Fibroblast of villous mesenchyme (primary cell): Measurements from ENCODE around the gene FOXL2. TPM values are rescaled to one million over a fixed set of nuclear protein-coding genes. Genes with fewer than 3 reads are reported as not detected.

Source experiments
- DNase-seq: peaks from one replicate; pipeline ENCODE4 v3.0.0-alpha.2; 2010; ENCODE audit warnings: low read depth
- H3K4me3 ChIP-seq: 2 replicates; pipeline ENCODE4 v1.5.1; 2011; ENCODE audit warnings: low read depth, mild to moderate bottlenecking, low read length
- total RNA-seq: library from RNA; depleted of rRNA; stranded (reverse); fragments of >200 nt; gene quantifications from 2 replicates; pipeline ENCODE4 v1.2.3, GENCODE V29; 2012
- TF ChIP-seq, protein P1 (sequence below): IDR thresholded peaks from 2 replicates; pipeline ENCODE4 v1.5.1; 2012; ENCODE audit warnings: low read depth, mild to moderate bottlenecking, low read length; ENCODE audit not compliant: insufficient read depth

FOXL2 gene
- total RNA-seq, 1 donor, result 49.7 TPM

DNA sequence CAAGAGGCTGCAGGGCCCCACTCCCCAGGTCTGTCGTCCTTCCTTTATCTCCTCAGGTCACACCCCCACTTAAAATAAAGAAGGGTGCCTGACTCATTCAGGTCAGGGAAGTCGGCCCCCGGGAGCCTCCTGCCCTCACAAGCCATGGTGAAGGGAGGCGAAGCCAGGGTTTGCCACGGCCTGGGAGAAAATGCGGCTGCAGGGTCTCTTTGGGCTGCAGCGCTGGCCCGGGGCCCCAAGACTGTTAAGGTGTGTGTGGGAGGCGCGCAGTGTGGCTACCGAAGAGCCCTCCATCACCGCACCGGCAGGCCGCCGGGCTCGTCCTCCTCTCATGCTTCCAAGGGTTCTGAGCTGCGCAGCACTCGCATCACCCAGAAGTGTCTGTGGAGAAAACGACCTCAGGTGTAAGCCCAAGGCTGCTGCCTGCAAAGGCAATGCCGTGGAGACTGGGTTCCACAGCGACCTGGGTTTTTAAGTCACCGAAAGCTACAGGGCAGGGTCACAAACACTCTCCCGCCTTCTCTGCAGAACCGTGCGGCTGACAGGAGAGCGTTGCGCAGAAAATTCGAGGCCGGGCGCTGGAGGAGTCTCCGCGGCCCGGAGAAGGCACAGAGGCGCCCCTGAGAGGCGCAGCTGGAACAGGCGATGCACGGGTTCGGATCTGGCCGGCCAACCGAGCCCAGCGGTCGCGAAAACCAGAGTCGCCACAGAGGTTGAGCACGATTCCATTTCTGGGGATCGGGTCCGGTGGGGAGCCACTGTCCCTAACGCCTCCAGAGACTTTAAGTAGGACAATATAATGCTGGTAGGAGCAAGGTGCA is 8.7 kb downstream of the FOXL2 start:
- H3K4me3 ChIP-seq, result no peak overlapping the region
- peak; percentile 8 for DNase-seq
- TF ChIP-seq, protein P1, sequence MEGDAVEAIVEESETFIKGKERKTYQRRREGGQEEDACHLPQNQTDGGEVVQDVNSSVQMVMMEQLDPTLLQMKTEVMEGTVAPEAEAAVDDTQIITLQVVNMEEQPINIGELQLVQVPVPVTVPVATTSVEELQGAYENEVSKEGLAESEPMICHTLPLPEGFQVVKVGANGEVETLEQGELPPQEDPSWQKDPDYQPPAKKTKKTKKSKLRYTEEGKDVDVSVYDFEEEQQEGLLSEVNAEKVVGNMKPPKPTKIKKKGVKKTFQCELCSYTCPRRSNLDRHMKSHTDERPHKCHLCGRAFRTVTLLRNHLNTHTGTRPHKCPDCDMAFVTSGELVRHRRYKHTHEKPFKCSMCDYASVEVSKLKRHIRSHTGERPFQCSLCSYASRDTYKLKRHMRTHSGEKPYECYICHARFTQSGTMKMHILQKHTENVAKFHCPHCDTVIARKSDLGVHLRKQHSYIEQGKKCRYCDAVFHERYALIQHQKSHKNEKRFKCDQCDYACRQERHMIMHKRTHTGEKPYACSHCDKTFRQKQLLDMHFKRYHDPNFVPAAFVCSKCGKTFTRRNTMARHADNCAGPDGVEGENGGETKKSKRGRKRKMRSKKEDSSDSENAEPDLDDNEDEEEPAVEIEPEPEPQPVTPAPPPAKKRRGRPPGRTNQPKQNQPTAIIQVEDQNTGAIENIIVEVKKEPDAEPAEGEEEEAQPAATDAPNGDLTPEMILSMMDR, result no peak

DNA sequence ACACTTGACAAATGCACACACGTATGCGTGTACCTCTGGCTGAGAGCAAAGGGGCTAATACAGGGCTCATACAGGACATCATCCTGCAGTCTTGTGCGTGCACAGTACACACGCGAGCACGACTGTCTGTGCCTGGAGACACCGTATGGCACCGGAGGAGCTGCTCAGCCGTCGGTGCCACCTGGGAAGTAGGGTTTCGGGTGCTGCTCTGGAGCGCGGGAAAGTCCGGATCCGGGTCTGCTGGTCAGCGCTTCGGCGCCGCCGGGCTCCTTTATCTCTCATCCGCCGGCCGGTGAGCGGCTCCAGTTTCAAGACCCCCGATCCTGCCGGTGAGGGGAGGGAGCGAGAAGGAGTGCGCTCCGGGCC is 9.3 kb downstream of the FOXL2 start:
- DNase-seq, result no peak
- H3K4me3 ChIP-seq, result no peak overlapping the region
- TF ChIP-seq, protein P1, result no peak

DNA sequence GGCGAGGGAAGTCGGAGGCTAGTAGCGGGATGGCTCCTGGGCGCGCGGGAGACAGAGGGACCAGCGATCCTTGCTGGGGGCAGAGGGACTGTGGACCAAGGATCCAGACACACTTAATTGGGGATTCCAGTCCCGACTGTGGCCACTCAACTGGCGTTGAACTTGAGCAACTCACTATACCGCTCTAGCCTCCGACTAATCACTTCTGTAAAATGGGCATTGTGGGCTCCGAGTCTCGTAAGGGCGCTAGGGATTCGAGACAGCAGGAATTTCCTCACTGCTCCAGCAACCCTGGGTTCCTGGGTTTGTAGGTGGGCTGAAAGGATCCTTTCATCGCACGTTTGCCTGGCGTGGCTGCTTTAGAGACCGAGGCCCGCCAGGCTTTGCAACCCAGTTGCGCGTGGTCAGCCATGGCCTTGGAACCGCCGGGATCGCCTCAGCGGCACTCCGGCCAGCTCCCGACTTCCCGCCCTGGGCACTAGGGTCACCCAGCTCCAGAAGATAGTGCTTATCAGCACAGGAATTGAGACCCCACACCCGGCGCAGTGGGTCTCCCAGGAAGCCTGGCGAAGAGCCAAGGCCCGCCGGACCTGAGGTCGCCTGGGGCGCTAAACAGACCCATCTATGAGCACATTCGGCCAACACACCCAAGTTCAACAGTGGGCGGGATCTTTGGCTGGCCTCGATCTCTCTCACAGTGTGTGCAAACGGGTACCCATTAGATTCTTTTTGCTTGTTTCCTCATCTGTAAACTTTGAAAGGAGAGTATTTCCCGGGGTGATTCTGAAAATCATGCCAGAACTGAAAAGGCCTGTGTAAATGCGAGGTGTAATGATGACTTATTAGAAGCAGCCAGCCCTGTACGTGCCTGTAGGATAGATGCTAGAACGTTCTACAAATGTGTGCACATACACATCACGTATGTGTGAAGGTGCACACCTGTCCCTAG is 9.9 kb downstream of the FOXL2 start:
- no peak overlapping the region for H3K4me3 ChIP-seq
- TF ChIP-seq, protein P1, result no peak
- DNase-seq, result peak; percentile 7

DNA sequence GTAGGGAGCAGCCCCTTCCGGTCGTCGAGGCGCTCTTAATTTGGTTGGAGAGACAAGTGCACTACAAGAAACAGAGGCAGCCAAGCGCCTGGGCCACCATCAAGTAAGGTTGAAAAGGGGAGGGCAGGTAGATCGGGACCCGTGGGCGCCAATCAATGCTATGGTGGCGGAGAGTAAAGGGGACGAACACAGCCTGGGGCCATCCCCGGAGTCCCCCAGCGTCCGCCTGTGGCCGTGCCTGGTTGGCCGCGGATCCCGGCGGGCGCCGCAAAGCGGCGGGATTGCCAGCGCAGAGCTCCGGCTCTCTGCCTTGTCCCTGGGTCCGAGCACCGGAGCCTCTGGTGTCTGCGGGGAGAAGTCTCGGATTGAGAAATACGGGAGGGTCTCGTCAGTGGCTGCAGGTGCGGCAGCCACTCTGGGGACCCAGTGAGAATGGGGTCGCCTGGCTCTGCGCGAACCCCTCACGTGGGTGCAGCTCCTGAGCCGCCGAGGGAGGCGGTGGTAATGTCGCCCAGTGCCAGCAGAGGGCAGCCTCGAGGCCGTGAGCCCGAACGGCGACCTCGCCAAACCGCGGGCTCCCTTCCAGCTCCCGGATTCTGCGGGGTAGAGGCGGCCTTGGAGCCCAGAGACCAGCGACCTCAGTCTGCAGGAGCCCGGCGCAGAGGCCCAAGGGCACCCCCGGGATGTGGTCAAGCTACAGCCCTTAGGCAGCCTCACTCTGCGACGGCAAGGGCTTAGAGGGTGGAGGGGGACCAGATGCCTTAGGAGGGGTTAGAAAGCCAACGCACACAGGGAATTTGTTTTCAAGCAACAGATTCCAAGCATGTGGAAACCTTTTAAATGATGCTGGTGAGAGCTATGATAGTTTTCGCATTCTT is 10.8 kb downstream of the FOXL2 start:
- TF ChIP-seq, protein P1, result peak; percentile 69

DNA sequence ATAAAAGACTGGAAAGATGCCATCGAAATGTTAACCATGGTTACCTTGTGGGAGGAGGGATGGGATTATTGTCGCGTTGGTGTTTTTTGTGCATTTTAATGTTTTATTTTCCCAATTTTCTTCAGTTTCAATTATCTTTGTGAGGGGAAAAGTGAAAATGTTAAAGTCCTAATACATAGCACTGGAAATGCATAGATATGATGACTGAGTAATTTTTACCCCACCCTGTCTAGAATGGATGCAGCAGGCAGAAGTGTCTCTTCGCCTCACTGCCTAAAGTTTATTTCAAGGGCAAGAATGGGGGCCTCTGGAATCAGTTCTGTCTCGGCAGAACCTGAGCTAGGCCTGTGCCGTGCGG is 11.5 kb downstream of the FOXL2 start:
- H3K4me3 ChIP-seq, result no peak overlapping the region
- no peak for DNase-seq
- TF ChIP-seq, protein P1, result no peak

More for the DNA sequence above, 10.8 kb downstream of the FOXL2 start:
- peak; percentile 77 for DNase-seq
- peak overlapping the region; percentile 53 for H3K4me3 ChIP-seq

DNA sequence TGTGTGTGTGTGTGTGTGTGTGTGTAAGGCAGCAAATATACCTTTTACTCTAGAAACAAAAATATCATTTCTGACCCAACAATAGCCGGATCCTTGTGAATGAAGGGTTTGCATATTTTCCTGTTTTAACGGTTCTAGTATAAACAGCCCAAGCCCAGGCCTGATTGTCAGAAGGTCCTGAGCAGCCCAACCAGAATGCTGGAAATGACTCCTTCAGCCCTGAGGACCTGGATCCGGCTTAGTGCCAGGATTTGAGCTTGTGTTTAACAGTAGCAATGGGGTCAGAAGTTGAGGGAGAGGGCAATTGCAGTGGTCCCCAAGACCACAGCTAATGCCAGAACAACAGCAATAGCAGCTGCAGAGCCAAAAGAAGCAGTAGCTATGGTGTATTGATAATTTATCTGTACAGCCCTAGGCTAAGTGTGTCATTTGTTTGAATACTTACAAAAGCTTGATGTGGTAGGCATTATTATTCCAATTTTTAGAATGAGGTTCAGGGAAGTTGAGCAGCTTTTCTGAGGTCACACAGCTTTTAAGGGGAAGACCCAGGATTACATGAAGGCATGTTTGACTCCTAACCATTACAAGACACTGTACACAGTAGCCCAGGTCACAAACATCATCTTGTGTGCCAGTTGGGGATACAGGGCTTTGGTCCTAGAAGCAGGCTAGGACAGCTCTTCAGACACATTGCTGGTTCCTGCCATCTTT is 12.8 kb downstream of the FOXL2 start:
- DNase-seq, result peak; percentile 16
- TF ChIP-seq, protein P1, result no peak
- H3K4me3 ChIP-seq, result no peak overlapping the region
